Fibroblast of skin of back (primary cell): ENCODE measurements around the gene SLC6A5. TPM values are rescaled to one million over a fixed set of nuclear protein-coding genes. Genes with fewer than 3 reads are reported as not detected.
"Not testable (repeated sequence)": the region's sequence is repeated elsewhere in the genome, so short reads cannot be mapped to it uniquely, and the experiment has no call there.

Experiments used
- DNase-seq: peaks from one replicate; pipeline ENCODE4 v3.0.0-alpha.2; 2013
- polyA plus RNA-seq, 2 experiments: library from polyadenylated mRNA; unstranded; fragments of 120-200 nt; gene quantifications; one replicate each; pipeline ENCODE4 v1.2.1, GENCODE V29; 2013; ENCODE audit not compliant: insufficient read length in 2 of 2

SLC6A5 gene
- not detected for polyA plus RNA-seq (2013, experiment 1 of 2; ENCODE audit: insufficient read length)
- polyA plus RNA-seq (2013, experiment 2 of 2; ENCODE audit: insufficient read length) = not detected

DNA sequence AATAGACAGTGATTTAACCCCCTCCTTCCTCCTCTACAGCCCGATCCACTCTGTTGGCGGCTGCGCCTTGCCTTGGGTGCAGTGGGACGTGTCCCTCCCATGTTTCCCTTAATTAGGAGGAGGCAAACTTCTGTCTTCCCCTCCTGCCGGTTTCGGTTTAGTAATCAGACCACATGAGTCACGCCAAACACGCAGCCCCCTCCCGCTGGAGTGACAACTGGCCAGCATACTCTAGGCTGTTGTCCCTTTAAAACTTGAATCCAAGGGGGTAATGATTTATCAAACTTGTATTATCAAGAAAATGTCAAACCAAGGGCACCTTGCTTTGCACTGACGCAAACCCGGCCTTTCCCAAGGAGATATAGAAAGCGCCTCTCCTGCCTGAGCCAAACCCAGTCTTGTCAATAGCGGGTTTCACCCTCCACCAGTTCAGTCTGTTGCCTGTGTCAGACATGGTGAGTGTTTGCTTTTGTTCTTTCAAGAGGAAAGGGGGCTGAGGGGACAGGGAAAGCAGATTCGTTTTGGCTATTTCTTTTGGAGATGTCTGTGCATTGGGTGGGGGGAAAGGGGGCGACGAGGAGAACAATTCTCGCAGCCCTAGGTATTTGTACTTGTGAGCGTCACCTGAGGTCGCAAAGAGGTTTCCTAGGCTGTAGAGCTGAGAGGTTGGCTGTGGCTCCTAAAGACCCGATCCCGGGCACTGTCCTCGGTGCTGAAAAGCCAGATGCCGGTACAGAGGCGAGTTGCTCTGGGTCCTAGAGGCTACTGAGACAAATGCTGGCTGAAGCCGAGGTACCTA, at the start of gene SLC6A5:
Gene SLC6A5, plus strand, starts transcription at position 388 of the 799 bp plus-strand sequence. Its CDS starts 65 bp downstream, at position 453.
- peak; percentile 44 for DNase-seq

DNA sequence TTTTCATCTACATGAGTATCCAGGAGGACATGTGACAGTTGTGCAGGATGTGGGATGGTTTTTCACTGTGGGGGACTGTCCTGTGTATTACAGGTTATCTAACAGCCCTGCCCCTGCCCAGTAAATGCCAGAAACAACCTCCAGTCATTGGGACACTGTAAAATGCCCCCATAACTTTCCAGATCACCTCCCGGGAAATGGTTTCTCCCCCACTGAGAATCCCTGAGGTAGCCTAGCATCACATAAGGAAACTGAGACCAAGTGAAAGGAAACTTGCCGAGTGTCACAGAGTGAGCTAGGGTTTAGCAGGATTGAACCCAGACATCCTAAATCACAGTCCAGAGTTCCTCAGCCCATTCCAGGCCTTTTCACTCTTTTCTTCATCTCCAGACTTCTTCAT, 48.3 kb upstream of the SLC6A5 start:
- DNase-seq = no peak

DNA sequence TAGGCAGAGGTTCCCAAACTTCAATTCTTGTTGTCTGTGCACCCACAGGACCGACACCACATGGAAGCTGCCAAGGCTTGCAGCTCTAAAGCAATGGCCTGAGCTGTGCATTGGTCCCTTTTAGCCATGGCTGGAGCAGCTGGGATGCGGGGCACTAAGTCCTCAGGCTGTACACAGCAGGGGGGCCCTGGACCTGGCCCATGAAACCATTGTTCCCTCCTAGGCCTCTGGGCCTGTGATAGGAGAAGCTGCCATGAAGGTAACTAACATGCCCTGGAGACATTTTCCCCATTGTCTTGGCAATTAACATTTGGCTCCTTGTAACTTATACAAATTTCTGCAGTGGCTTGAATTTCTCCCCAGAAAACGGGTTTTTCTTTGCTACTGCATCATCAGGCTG, 43.6 kb upstream of the SLC6A5 start:
- DNase-seq = no peak

DNA sequence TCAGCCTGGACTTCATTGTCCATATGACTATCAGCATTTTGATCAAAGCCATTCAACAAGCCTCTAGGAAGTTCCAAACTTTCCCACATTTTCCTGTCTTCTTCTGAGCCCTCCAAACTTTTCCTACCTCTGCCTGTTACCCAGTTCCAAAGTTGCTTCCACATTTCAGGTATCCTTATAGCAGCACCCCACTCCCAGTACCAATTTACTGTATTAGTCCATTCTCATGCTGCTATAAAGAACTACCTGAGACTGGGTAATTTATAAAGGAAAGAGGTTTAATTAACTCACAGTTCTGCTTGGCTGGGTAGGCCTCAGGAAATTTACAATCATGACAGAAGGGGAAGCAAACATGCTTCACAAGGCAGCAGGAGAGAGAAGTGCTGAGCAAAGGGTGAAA, 43.0 kb upstream of the SLC6A5 start:
- DNase-seq = not testable (repeated sequence)

DNA sequence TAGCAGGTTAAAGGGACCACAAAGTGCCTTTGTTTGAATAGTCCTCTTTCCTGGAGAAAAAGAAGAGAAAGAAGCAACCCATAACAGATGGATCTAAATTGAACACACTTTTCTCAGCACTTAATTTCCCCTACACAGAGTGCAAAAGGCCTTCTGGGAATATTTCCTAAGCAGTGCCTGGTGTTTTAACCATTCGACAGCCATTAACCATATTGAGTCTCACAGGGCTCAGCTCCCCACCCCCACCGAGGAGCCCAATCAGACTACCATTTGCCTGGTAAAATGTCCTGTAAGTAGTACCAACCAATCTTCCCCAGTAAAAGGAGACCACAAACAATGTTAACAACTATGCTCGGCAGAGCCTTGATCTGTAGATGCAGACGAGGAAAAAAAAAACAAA, 40.7 kb upstream of the SLC6A5 start:
- no peak for DNase-seq

DNA sequence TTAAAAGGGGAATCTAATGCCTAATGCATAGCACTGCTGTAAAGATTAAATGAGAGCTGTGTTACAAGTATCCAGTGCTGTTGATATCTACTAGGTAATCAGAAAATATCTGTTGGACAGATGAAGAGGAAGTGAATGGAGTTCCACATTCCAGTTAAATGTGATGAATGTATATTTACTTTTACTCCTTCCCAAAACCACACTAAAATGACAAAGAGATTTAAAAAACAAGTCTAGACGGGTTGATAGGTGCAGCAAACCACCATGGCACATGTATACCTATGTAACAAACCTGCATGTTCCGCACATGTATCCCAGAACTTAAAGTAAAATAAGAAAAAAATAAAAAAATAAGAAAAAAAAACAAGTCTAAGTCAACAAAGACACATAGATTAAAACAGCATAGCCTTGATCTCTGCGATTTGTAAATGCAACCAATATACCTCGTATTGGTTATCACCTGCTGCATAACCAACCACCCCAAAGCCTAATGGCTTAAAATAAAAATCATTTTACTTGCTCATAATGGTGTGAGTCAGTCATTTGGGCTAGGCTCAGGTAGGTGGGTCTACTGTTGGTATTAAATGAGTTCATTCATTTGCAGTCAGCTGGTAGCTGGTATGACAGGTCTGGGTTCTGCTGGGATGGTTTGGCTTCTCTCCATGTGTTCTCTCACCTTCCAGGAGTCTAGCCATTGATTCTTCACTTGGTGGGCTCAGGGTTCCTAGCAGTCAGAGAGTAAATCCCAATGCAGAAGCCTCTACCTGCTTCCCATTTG, 39.7 kb upstream of the SLC6A5 start:
- DNase-seq = no peak

DNA sequence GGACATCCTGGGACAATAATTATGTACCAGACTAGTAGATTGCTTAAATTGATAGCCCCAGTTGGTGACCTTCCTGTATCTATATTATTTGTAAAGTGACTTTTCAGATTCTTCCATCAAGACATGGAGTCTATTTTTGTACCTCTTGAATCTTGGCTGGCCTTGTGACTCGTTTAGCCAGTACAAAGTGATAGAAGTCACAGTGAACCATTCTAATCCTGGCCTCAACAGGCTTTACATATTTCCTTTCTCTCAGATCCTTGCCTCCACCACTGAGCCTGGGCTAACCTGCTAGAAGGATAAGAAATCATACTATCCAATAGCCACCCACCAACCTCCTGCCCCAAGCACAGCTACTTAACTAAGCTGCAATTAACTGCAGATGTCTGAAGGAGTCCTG, 37.5 kb upstream of the SLC6A5 start:
- no peak for DNase-seq

DNA sequence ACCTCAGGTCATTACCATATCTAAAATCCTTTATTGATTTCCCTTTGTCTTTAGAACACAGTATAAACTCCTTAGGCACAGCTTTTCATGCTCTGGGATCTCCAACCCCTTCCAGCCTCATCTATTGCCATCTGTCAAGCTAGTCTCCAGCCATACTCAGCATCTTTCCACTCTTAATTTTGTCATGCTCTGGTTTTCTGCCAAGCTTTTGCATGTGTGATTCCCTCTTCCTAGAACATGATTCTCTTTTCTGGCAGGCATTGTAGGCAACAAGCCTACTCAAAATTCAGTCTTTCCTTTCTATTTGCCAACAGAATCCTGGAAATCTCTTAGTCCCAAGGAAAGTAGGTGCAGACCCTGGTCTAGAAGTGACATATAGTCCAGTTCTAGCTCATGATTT, 35.5 kb upstream of the SLC6A5 start:
- no peak for DNase-seq

DNA sequence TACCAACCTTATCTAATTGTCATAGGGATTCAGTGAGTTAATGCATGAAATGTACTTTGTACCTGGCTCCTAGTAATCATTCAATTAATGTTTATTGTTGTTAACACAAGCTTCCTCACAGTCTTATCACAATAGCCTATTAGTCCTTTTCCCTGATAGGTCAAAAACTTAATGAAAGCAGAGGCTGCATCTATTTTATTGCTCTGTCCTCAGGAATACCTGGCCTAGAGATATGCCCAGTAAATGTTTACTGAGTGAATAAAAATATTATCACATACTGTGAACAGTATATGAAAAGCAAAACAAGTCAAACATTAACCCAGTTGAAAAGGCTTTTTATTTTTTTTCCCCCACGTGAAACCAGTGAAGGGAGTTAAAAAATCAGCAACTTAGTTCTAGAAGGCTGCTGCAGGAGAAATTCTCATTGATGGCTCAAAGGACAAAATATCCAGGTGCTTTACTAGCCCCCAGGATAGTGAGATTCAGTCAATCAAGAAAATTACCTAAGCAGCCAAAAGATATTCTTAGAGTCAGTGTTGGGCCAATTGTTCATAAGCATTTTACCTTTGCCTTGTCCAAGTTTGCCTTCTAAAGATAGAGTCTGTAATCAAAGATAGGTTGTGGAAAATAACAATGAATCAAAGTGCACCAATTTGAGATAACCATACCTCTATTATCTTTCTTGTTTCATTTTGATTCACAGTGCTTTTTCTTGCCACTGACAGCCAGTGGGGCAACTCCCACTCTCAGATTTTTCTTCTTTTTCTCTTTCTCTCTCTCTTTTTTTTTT, 34.4 kb upstream of the SLC6A5 start:
- no peak for DNase-seq

DNA sequence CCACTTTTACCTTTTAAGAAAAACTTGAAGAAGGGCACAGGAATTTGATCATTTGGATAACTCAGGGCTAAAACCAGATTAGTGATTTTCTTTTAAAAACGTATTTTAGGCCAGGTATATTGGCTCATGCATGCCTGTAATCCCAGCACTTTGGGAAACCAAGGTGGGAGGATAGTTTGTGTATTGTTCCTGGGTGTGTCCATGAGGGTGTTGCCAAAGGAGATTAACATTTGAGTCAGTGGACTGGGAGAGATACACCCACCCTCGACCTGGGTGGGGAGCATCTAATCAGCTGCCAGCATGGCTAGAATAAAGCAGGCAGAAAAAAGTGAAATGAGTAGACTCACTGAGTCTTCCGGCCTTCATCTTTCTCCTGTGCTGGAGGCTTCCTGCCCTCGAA, 33.3 kb upstream of the SLC6A5 start:
- DNase-seq = not testable (repeated sequence)

DNA sequence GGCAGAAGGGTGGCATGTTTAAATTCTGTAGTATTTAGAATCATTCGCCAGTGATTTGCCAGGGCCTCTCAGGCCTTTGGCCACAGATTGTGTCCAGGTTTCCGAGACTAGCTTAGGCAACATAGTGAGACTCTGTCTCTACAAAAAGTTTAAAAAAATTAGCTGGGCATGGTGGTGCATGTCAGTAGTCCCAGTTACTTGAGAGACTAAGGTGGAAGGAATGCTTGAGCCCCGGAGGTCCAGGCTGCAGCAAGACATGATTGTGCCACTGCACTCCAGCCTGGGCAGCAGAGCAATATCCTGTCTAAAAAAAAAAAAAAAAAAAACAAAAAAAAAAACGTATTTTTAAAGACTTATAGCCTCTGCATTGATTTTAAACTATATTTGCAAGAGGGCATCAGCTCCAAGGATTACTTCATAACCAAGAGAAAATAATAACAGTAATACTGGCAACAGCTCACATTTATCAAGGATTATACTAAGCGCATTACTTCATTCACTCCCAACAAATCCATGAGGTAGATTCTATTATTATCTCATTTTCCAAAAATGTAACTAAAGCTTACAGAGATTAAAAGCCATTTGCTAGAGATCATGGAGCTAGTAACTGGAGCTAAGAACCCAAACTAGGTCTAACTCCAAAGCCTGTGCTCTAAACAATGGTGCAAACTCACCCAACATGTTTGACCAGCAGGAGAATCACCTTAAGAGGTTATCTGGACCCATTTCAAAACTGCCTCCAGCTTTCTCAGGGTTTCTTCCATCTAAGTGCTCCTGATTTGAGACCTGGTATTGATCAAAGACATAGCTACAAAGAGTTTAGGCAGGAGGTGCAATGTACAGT, 32.6 kb upstream of the SLC6A5 start:
- no peak for DNase-seq

DNA sequence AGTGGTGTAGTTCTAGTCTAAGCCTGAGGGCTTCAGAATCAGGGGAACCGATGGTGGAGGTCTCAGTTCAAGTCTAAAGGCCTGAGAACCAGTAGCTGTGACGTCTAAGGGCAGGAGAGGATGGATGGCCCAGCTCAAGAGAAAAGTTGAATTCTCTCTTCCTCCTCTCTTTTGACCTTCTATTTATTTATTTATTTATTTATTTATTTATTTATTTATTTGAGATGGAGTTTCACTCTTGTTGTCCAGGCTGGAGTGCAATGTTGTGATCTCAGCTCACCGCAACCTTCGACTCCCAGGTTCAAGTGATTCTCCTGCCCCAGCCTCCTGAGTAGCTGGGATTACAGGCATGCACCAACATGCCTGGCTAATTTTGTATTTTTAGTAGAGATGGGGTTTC, 19.7 kb upstream of the SLC6A5 start:
- DNase-seq = not testable (repeated sequence)

DNA sequence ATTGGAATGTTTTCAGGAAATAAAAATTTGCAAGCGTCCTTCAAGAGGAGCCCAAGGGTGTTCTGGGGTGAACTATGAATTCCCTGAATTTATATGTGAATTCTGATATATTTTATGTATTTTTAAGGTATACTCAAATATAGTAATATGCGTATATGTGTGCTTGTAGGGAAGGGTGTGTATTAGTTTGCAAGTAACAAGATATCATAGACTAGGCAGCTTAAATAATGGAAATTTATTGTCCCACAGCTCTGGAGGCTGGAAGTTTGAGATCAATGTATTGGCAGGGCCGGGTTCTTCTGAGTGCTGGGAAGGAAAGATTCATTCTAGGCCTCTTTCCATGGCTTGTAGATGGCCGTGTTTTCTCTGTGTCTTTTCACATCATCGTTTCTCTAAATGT, 16.2 kb upstream of the SLC6A5 start:
- DNase-seq = no peak

DNA sequence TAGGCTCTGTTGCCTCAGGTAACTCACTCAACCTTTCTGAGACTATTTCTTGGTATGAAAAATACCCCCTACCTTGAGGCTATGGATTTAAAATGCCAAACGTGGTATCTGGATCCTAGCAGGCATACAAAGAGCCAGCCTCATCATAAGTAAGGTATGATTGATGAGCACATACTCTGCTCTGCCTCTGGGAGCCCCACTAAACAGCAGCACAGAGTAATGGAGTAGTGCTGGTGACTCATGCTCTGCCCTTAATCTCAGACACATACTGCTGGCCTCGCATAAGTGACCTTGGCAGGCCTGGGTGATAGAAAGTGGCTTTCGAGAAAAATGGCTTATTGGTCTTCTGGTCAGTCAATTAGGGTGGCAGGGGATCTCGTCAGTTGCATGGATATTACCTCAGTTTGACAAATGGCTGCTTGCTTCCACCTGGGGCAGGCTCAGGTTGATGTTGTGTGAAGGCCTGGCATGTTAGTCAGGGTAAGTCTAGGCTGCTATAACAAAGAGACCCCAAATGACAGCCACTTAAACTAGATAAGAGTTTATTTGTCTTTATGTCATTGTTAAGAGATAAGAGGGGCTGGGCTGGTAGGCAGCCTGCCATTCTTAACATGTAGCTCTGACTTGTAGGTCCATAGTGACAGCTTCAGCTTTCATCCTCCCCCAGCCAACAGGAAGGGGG, 15.2 kb upstream of the SLC6A5 start:
- DNase-seq = no peak

DNA sequence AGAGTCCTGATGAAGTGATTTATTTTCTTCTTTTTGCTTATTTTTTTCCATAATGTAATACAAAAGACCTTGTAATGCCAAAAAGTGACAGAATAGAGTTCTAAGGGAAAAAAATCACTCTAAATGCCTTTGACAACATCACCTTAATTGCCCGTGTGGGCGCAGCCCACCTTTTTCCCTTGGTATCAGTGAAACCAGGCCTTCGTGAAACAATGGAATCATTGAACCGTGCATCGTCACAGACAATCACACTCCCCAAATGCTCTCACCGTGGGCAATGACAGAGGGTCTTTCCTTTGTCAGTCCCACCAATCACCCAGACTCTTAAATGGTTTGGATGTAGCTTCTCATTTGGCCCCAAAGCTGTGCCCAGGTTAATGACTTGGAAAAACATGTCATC, 9.6 kb upstream of the SLC6A5 start:
- DNase-seq = no peak

DNA sequence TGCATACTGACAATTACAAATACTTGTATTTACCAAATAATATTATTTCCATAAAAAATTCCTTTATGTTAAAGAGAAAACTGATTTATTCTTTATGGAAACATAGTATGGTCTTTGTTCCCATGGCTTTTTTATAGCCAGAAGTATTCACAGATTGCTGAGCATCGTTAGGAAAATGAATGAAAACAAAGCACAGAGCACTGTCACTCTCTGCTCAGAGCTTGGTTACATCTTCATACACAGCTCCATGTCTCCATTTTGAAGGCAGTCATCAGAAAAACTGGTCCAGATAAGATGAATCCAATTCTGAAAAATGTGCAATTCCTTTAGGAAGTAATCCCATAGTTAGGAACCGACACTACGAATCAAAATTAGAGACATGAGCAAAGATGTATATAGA, 9.0 kb upstream of the SLC6A5 start:
- no peak for DNase-seq

DNA sequence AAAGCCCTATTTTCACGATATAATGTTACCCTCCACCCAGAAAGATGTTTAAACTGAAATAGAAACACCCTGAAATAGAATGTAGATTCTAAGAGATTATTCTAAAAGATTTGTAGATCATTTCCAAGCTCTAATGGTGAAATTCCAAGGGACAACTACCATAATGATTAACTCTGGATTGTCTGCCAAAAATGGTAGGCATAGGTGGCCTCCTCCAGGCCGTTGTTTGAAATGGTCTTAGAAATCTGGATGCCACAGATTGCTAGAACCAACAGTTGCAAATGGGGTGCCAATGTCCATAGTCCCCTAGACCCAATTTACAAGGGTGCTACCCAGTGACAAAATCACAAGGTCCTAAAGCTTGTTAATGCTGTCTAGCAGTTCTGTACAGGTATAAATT, 6.7 kb upstream of the SLC6A5 start:
- no peak for DNase-seq

DNA sequence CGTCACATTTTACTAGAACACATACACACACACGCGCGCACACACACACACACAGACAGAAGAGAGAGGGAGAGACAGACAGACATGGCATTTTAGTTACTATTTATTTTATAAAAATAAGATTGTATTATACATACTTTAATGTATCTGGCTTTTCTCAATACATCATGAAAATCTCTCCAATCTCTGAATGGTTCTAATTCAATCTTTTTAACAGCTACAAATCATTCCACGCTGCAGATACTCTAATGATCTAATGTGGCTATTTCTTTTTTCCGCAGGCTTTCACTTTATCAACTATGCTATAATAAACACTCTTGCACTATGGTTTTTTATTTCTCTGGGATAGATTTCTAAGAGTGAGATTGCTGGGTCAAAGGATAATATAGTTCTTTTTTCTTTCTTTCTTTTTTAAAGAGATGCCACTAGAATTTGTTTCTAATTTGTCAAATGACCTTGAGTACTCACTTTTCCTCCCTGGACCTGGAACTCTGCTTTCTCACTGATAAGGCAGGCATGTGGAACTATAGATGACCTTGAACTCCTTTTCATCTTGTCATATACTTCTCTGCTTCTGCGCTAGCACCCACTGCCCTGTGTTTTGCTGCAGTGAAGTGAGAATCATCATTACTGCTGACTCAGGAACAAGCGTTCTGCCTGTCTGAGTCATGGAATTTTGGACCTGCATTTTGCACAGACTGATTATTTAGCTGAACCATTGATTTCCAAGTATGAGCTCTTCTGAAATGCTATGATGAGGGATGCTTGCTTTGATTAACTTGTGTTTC, 4.9 kb upstream of the SLC6A5 start:
- no peak for DNase-seq

DNA sequence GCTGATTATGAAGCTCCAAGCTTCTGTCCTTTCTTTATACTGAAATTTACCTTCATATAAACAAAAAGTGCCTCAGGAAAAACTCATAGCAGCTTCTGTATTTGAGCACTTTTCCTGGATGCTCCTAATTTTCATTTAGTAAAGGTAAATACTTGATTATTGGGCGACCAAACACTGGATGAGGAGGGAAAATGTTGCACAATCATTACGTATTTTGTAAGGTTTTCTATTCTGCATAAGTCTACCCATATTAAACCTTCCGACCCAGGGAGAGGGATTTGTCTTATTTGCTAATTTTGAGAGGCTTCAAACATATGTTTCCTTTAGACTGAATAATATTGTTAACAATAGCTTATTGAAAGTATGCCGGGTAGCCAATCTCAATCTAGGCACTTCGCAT, 4.3 kb upstream of the SLC6A5 start:
- no peak for DNase-seq
